OCI-LY7 (cell line): ENCODE data around the gene SPAG6.

Experiments
- EZH2phosphoT487 ChIP-seq: fragments of 200-600 bp; sonication (generic); IDR thresholded peaks from 2 replicates; pipeline ENCODE4 v1.6.1; 2018; ENCODE audit warnings: low read depth, borderline replicate concordance, mild to moderate bottlenecking, mixed run types, antibody characterized with exemption, low read length, moderate library complexity, mixed read lengths
- TF ChIP-seq, protein P1 (sequence below): fragments of 200-600 bp; sonication (generic); conservative IDR thresholded peaks from 2 replicates; pipeline ENCODE4 v1.5.1; 2014; ENCODE audit warnings: mild to moderate bottlenecking, antibody characterized with exemption, low read length, moderate library complexity, mixed read lengths

DNA sequence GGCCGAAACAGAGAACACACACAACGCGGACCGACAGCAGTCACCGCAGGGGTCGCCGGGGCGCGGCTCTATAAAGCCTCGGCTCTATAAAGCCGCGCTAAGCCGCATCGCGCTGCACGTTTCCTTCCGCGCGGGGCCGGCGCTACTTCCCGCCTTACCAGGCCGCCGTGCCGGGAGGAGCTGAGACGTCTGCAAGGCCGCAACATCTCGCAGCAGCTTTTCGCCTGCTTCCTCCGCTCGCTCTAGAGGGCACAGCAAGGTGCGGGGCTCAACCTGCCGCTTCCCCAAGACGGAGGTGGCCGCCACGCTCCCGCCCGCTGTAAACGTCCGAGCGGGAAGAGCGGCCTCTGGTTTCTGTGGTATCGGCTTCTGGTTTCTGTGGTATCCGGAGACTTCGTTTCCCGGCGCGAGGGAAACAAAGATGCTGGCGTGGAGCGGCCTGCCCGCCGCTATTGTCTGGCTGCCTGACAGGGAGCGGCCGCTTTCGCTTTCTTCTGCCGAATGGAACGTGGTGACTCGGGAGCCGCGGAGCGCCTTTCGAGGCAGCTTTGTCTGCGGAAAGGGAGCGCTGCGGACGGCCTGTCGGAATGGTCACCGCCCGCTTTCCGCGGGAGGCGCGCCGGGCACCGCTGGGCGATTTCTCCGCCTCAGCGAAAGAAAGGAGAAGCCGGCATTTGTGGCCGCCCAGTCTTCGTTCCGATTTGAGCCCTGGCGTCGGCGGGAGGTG is 91.8 kb downstream of the SPAG6 start:
- TF ChIP-seq, protein P1, sequence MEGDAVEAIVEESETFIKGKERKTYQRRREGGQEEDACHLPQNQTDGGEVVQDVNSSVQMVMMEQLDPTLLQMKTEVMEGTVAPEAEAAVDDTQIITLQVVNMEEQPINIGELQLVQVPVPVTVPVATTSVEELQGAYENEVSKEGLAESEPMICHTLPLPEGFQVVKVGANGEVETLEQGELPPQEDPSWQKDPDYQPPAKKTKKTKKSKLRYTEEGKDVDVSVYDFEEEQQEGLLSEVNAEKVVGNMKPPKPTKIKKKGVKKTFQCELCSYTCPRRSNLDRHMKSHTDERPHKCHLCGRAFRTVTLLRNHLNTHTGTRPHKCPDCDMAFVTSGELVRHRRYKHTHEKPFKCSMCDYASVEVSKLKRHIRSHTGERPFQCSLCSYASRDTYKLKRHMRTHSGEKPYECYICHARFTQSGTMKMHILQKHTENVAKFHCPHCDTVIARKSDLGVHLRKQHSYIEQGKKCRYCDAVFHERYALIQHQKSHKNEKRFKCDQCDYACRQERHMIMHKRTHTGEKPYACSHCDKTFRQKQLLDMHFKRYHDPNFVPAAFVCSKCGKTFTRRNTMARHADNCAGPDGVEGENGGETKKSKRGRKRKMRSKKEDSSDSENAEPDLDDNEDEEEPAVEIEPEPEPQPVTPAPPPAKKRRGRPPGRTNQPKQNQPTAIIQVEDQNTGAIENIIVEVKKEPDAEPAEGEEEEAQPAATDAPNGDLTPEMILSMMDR: no peak
- peak; percentile 71; the same call in 1 of the 2 replicates for TF ChIP-seq EZH2phosphoT487
